ENCODE measurements around the gene TMEM120B. TPM values are rescaled to one million over a fixed set of nuclear protein-coding genes. Genes with fewer than 3 reads are reported as not detected.
A peak's percentile ranks its signal among the peaks of the same experiment; 100 is the strongest.
"Not testable (repeated sequence)": the region's sequence is repeated elsewhere in the genome, so short reads cannot be mapped to it uniquely, and the experiment has no call there.

The TMEM120B gene
- total RNA-seq: 1 to 10 TPM; 3.5 to 7.2 (median 5.1) TPM

DNA sequence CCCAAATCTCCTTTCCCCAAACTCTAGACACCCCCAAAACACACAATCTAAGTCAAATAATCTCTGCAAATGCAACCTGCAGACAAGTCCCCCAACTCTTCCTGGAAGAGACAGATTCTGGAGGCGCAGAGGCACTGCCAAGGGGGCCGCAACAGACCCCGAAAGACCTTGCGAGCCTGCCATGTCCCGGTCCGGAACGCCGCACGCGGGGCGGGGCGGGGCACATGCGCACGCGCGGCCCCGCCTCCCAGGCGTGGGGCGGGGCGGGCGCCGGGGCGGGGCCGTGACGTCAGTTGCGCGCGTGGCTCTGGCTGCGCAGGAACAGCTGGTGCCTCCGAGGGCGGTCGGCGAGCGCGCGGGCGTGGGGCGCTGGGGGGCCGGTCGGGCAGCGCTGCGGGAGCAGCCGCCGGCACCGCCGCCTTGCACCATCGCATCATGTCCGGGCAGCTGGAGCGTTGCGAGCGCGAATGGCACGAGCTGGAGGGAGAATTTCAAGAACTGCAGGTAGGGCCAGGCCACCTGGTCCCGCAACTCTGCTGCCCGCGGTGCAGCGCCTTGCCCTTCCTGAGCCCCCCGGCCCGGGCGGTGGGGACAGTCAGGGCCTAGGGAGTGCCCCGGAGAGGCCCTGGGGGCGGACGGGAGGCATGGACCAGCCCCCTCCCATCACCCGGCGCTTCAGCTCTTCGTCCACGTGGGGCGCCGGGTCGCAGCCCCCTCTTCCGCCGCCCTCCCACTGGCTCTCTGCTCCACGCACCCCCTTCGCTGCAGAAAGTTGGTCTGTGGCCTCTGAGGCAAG lies at the start of gene TMEM120B:
TMEM120B (plus strand) TSS at position 292 of the 796 bp plus-strand sequence; CDS start at position 436, 144 bp downstream.
- peak in 1 of 2 donors; percentile 2 for TF ChIP-seq POLR2A (IDR thresholded peaks at IDR 0.05)
- TF ChIP-seq, protein P1, sequence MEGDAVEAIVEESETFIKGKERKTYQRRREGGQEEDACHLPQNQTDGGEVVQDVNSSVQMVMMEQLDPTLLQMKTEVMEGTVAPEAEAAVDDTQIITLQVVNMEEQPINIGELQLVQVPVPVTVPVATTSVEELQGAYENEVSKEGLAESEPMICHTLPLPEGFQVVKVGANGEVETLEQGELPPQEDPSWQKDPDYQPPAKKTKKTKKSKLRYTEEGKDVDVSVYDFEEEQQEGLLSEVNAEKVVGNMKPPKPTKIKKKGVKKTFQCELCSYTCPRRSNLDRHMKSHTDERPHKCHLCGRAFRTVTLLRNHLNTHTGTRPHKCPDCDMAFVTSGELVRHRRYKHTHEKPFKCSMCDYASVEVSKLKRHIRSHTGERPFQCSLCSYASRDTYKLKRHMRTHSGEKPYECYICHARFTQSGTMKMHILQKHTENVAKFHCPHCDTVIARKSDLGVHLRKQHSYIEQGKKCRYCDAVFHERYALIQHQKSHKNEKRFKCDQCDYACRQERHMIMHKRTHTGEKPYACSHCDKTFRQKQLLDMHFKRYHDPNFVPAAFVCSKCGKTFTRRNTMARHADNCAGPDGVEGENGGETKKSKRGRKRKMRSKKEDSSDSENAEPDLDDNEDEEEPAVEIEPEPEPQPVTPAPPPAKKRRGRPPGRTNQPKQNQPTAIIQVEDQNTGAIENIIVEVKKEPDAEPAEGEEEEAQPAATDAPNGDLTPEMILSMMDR (IDR thresholded peaks at IDR 0.05): no peak
- WGBS, 2 donors: 0 to 2% methylated on average over 23 to 24 of the region's 74 CpGs

DNA sequence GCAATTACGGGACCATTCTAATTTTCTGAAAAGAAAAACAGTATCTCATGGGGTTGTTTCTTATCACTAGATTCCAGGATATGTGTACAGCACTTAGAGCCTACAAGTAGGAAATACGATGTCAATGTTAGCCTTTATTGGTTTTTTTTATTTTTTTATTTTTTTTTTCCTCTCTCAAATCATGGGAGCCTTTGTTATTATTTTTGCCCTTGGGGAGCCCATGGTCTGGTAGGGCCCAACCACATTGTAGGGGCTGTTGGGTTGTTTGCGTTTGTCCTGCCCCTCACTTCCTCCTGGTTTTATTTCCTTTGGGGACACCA lies 49.0 kb upstream of the TMEM120B start:
- no peak for TF ChIP-seq POLR2A (IDR thresholded peaks at IDR 0.05)
- TF ChIP-seq, protein P1 (IDR thresholded peaks at IDR 0.05): no peak
- 79 to 80% methylated on average over 3 of the region's 3 CpGs for WGBS, 2 donors
- no peak for DNase-seq (ENCODE audit: low spot score in 2 of 2)
- H3K4me3 ChIP-seq (ENCODE audit: low read depth, poor library complexity, severe bottlenecking): no peak overlapping the region
- intact Hi-C loops (cut with DNase I; ENCODE audit: low total_unique reads): no loop called here

More for the DNA sequence above, at the start of gene TMEM120B:
- intact Hi-C loops (cut with DNase I; ENCODE audit: low total_unique reads): no loop called here
- H3K4me3 ChIP-seq (ENCODE audit: low read depth, poor library complexity, severe bottlenecking): peak within 1 kb of the TSS; percentile 58
- peak; percentile 66 to 95 for DNase-seq (ENCODE audit: low spot score in 2 of 2)

DNA sequence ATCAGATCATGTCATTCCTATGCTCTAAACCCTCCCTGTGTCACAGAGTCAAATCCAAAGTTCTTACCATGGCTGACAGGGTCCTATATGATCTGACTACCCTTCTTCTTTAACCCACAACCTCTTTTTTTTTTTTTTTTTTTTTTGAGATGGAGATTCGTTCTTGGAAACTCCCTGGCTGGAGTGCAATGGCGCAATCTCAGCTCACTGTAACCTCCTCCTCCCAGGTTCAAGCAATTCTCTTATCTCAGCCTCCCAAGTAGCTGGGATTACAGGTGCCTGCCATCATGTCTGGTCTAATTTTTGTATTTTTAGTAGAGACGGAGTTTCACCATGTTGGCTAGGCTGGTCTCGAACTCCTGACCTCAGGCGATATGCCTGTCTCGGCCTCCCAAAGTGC lies 45.7 kb upstream of the TMEM120B start:
- 62 to 69% methylated on average over 6 of the region's 6 CpGs for WGBS, 2 donors
- H3K4me3 ChIP-seq (ENCODE audit: low read depth, poor library complexity, severe bottlenecking); intact Hi-C loops (cut with DNase I; ENCODE audit: low total_unique reads); DNase-seq (ENCODE audit: low spot score in 2 of 2): not testable (repeated sequence)

DNA sequence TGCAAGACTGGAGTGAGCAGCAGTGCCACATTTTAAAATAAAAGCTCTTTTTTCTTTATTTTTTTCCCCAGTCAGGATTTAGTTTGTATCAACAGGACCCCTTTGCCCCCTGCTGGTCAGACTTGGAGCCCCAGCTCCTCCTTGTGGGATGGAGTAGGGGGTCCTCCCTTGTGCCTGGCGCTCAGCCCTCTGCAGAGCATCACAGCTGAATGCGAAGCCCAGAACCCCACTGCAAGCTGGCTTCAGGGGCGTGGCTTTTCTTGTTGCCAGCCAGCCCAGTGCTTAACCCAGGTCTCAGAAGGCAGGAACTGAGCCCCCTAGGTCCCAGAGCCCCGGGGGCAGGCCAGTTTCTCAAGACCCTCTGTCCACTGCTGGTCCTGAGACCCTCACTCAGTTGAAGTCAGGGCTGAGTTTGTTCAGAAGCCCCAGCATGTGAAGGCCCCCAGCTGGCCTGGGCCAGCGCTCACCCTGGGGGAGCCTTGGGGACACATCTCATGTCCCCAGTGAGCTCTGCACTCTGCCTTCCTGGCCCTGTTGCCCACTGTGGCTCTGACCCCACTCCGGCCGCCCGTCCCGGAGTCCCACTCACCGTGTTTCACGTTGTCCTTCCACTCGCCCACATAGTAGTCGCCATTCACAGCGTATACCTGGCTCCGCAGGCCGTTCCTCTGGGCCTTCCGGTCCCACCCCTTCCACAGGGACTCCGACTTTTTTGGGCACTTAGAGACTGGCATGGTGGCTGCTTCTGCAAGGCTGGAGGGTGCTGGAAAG lies 43.6 kb upstream of the TMEM120B start:
- 67 to 75% methylated on average over 18 of the region's 18 CpGs for WGBS, 2 donors
- TF ChIP-seq, protein P1 (IDR thresholded peaks at IDR 0.05): no peak
- no peak for TF ChIP-seq POLR2A (IDR thresholded peaks at IDR 0.05)
- H3K4me3 ChIP-seq (ENCODE audit: low read depth, poor library complexity, severe bottlenecking): no peak overlapping the region
- intact Hi-C loops (cut with DNase I; ENCODE audit: low total_unique reads): no loop called here
- no peak for DNase-seq (ENCODE audit: low spot score in 2 of 2)

DNA sequence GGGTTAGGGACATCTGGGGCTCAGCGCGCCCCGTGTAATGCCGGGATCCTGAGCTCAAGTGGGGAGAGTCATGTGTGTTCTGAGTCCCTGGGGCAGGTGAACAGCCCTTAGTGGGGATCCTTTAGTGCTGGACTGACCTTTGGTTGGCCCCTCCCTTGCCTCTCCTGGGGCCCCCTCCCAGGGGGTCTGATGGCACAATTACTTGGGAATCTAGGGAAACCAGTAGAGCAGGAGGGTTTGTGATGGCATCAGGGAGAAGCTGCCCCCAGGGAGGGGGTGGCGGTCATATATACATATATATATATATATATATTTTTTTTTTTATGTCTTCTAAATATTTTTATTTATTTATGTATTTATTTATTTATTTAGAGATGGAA lies 43.0 kb upstream of the TMEM120B start, which contains the start of gene MORN3:
MORN3 (minus strand) TSS at position 134 of the 380 bp plus-strand sequence. CDS start 171 bp downstream, outside the sequence.
- TF ChIP-seq, protein P1 (IDR thresholded peaks at IDR 0.05): no peak
- TF ChIP-seq POLR2A (IDR thresholded peaks at IDR 0.05): no peak

DNA sequence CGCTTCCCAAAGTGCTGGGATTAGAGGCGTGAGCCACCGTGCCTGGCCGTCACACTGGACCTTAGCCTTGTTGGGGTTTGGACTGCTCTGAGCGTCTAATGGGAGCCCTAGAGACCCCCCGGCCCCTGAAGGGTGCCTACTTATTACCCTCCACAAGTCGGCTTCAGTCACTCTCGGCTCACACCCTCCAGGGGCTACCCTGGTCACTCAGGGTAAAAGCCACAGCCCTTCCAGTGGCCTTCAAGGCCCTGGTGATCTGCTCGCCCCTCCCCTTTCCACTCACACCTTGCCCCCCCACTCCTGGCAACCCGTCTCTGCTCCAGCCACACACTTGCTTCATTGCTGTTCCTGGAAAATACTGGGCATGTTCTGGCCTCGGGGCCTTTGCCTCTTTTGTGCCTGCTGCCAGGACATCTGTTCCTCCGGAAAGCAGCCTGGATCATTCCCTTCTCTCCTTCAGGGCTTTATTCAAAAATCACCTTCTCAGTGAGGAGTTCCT lies 39.5 kb upstream of the TMEM120B start:
- no peak overlapping the region for H3K4me3 ChIP-seq (ENCODE audit: low read depth, poor library complexity, severe bottlenecking)
- intact Hi-C loops (cut with DNase I; ENCODE audit: low total_unique reads): loop anchor here (5.0 kb wide), 1 partner anchor 46 kb away; the partner anchor contains the start of gene ORAI1
- 33 to 39% methylated on average over 10 to 12 of the region's 12 CpGs for WGBS, 2 donors
- DNase-seq (ENCODE audit: low spot score in 2 of 2): peak; percentile 50 to 90
- TF ChIP-seq, protein P1 (IDR thresholded peaks at IDR 0.05): no peak
- TF ChIP-seq POLR2A (IDR thresholded peaks at IDR 0.05): no peak

More for the DNA sequence above, 43.0 kb upstream of the TMEM120B start, which contains the start of gene MORN3:
- 80 to 93% methylated on average over 5 of the region's 5 CpGs for WGBS, 2 donors
- no peak for DNase-seq (ENCODE audit: low spot score in 2 of 2)
- intact Hi-C loops (cut with DNase I; ENCODE audit: low total_unique reads): no loop called here
- no peak within 1 kb of the TSS for H3K4me3 ChIP-seq (ENCODE audit: low read depth, poor library complexity, severe bottlenecking)

Data from lower leg skin (tissue), 4 donors.